ENCODE results near the gene PIM3.

The PIM3 gene

GRCh38 chr22:49960159-49961004, at the start of gene PIM3:
Gene PIM3, plus strand, starts transcription at chr22:49960772. Its CDS starts 176 bp downstream, at chr22:49960948.
- peak; percentile 94 for DNase-seq

GRCh38 chr22:49911881-49912625, 48.5 kb upstream of the PIM3 start:
- DNase-seq: no peak

- no peak for DNase-seq
These were observed 47.5 kb upstream of the PIM3 start for GRCh38 chr22:49913026-49913425.

GRCh38 chr22:49913446-49913845, 47.1 kb upstream of the PIM3 start:
- no peak for DNase-seq

GRCh38 chr22:49914256-49914655, 46.3 kb upstream of the PIM3 start:
- no peak for DNase-seq

- DNase-seq: no peak
These were observed 45.0 kb upstream of the PIM3 start for GRCh38 chr22:49915610-49916009.

- DNase-seq: no peak
These were observed 43.7 kb upstream of the PIM3 start for GRCh38 chr22:49916831-49917230.

- DNase-seq: peak; percentile 97
These were observed 42.3 kb upstream of the PIM3 start, which contains the start of the genes ALG12 and CRELD2 for GRCh38 chr22:49917974-49918910. Gene ALG12, minus strand, starts transcription at chr22:49918438. Its CDS starts 4,673 bp downstream, at chr22:49913765. Gene CRELD2, plus strand, starts transcription at chr22:49918634. Its CDS starts 136 bp downstream, at chr22:49918770.

- no peak for DNase-seq
These were observed 41.4 kb upstream of the PIM3 start for GRCh38 chr22:49918911-49919881.

- no peak for DNase-seq
These were observed 39.7 kb upstream of the PIM3 start for GRCh38 chr22:49920859-49921258.

GRCh38 chr22:49921508-49922278, 38.9 kb upstream of the PIM3 start:
- DNase-seq: no peak

GRCh38 chr22:49922484-49922883, 38.1 kb upstream of the PIM3 start:
- no peak for DNase-seq

GRCh38 chr22:49922926-49923325, 37.6 kb upstream of the PIM3 start:
- no peak for DNase-seq

- DNase-seq: peak; percentile 38
These were observed 37.1 kb upstream of the PIM3 start for GRCh38 chr22:49923445-49923844.

GRCh38 chr22:49924113-49924833, 36.3 kb upstream of the PIM3 start:
- DNase-seq: no peak

GRCh38 chr22:49925525-49926128, 34.9 kb upstream of the PIM3 start:
- DNase-seq: peak; percentile 73

GRCh38 chr22:49926916-49927315, 33.7 kb upstream of the PIM3 start:
- DNase-seq: no peak

- no peak for DNase-seq
These were observed 32.9 kb upstream of the PIM3 start for GRCh38 chr22:49927483-49928184.

GRCh38 chr22:49928185-49928495, 32.4 kb upstream of the PIM3 start:
- no peak for DNase-seq

Measured in activated naive CD4-positive, alpha-beta T cell treated with Interleukin-2 at 50 U/mL for 16 hours (primary cell).